NCI-H2107 (cell line): ENCODE measurements around the gene CYP27B1.
"Not testable (repeated sequence)": the region's sequence is repeated elsewhere in the genome, so short reads cannot be mapped to it uniquely, and the experiment has no call there.

Experiments
- DNase-seq: peaks from one replicate; lab custom pipeline; 2025; lab: John Stamatoyannopoulos, UW

CYP27B1 gene

DNA sequence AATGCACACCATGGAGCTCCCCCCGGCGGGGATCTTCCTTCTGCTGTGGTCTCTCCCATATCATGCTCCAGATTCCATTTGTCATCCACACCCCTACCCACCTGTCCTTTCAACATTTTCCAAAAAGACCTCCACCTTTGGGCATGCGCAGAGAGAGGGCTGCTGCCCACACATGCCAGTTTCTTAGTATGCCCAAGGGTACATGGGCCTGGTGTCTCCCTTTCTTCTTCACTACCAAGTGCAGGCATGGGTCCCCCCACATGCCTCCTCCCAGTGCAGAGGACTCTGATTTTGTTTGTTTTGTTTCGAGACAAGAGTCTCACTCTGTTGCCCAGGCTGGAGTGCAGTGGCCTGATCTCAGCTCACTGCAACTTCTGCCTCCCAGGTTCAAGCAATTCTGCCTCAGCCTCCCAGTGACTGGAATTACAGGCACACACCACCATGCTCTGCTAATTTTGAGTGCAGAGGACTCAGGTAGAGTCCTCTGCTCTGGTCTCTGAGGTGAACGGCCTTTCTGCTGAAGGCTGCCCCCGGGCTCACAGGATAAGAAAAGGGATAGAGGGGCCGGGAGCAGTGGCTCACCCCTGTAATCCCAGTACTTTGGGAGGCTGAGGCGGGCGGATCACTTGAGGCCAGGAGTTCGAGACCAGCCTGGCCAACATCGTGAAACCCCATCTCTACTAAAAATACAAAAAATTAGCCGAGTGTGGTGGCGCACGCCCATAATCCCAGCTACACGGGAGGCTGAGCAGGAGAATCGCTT lies 44.9 kb downstream of the CYP27B1 start:
- not testable (repeated sequence) for DNase-seq

DNA sequence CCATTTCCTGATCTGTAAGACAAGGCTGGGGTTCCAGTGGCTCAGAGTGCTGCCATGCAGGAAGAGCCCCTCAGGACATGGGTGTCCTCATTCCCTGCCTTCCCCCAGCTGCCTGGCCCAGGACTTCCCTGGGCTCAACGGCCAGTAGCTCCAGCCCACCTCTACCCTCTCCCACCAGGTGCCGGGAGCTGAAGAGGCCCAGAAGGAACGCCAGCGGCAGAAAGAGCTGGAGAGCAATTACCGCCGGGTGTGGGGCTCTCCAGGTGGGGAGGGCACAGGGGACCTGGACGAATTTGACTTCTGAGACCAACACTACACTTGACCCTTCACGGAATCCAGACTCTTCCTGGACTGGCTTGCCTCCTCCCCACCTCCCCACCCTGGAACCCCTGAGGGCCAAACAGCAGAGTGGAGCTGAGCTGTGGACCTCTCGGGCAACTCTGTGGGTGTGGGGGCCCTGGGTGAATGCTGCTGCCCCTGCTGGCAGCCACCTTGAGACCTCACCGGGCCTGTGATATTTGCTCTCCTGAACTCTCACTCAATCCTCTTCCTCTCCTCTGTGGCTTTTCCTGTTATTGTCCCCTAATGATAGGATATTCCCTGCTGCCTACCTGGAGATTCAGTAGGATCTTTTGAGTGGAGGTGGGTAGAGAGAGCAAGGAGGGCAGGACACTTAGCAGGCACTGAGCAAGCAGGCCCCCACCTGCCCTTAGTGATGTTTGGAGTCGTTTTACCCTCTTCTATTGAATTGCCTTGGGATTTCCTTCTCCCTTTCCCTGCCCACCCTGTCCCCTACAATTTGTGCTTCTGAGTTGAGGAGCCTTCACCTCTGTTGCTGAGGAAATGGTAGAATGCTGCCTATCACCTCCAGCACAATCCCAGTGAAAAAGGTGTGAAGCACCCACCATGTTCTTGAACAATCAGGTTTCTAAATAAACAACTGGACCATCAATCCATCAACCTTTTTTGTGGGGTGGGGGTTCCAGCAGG lies 46.0 kb downstream of the CYP27B1 start:
- no peak for DNase-seq

DNA sequence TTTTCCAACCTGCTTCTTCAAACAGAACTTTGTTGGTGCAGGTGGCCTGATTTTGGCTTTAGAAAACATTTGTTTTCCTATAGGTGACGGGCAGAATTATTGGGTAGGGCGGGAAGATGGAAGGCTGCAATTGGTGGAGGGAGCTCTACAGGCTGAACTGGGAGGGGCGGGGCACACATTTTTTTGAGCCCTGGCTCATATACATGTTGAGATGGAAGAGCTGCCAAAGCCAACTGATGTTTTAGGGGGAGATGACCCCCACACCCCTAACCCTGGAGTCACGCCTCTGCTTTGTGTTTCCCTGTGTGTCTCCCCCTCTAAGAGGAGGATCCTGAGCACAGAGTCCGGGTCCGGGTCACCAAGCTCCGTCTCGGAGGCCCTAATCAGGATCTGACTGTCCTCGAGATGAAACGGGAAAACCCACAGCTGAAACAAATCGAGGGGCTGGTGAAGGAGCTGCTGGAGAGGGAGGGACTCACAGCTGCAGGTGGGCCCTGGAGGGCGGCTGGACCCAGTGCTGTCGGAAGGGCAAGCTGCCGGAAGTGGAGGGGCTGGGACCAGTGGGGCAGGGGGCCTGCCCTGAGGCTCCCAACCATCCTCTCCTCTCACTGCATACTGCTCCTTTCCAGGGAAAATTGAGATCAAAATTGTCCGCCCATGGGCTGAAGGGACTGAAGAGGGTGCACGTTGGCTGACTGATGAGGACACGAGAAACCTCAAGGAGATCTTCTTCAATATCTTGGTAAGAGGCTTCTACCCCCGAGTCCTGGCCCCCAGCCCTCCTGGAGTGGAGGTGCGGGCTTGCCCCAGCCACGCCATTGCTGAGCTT lies 46.9 kb downstream of the CYP27B1 start:
- DNase-seq: no peak

DNA sequence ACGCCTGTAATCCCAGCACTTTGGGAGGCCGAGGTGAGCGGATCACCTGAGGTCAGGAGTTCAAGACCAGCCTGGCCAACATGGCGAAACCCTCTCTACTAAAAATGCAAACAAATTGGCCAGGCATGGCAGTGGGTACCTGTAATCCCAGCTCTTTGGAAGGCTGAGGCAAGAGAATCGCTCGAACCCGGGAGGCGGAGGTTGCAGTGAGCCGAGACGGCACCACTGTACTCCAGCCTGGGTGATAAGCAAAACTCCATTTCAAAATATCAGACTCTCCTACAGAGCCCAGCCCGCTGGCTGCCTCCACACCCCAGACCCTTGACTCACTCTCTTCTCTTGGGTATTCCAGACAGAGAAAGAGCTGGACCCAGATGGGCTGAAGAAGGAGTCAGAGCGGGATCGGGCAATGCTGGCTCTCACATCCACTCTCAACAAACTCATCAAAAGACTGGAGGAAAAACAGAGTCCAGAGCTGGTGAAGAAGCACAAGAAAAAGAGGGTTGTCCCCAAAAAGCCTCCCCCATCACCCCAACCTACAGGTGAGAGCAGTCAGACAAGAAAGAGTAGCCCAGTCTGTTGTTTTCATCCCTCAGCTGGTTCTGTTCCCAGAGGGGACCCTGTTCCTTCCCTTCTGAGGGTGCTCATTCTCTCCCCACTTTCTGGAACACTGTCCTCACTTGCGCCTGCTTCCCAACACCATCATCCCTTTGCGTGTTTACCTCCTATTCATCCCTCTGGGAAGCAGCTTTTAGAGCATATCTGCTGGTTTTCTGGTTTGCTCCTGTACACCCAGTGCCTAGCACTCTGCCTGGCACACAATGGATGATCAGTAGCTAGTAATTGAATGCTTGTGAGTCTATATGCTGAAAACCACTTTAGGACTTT lies 48.0 kb downstream of the CYP27B1 start:
- DNase-seq: no peak

DNA sequence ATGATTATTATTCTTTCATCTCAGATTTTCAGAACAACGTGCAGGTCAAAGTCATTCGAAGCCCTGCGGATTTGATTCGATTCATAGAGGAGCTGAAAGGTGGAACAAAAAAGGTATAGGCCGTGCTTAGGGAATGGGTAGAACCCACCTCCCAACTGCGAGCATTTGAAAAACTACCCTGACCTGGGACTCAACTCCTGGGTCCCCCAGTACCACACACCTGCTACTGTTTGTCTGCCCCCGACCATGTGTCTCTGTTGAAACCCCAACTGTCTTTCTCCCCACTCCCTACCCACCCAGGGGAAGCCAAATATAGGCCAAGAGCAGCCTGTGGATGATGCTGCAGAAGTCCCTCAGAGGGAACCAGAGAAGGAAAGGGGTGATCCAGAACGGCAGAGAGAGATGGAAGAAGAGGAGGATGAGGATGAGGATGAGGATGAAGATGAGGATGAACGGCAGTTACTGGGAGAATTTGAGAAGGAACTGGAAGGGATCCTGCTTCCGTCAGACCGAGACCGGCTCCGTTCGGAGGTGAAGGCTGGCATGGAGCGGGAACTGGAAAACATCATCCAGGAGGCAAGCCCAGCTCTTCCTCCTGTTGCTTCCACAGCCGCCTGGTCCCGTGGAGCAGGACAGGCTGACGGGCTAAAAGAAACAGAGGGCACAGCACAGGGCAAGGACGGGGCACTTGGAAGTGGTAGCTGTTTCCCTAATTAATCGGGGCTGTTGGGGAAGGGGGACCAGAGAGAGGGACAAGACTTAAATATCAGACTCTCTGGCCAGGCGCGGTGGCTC lies 48.8 kb downstream of the CYP27B1 start:
- no peak for DNase-seq

DNA sequence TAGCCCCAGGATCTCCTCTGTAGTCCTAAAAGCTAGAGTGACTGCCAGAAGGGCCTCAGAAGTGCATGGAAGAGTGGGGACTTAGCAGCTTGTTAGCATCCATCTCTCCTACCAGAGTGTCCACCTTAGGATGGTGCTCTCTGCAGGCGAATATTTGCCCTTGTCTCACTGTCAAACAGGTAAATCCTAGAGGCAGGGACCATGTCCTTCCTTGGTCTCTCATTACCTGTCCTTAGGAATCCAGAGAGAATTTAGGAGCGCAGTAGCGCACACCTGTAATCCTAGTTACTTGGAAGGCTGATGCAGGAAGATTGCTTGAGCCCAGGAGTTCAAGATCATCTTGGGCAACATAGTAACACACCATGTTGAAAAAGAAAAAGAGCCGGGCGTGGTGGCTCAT lies 49.7 kb downstream of the CYP27B1 start:
- no peak for DNase-seq

DNA sequence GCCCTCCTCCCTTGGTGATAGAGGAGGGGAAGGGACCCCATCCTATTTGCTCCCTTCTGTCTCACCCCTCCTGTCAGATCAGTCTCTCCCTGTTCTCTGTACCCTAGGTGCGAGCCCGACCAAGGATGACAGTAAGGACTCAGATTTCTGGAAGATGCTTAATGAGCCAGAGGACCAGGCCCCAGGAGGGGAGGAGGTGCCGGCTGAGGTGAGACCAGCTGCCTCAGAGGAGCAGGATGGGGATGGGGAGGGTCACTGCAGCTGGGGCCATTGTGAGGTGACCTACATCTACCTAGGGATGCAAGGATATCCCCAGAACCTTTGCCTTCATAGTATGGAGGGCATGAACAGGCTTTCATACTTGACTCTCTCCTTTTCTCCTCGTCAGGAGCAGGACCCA lies 50.6 kb downstream of the CYP27B1 start:
- DNase-seq: no peak

DNA sequence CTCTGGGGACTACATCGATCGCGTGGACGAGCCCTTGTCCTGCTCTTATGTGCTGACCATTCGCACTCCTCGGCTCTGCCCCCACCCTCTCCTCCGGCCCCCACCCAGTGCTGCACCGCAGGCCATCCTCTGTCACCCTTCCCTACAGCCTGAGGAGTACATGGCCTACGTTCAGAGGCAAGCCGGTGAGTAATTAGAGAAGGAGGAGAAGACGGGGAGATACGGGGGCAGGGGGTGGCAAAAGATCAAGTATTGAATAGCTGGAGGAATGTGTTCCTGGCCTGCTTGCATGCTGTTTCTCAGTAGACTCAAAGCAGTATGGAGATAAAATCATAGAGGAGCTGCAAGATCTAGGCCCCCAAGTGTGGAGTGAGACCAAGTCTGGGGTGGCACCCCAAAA lies 51.1 kb downstream of the CYP27B1 start:
- DNase-seq: no peak

DNA sequence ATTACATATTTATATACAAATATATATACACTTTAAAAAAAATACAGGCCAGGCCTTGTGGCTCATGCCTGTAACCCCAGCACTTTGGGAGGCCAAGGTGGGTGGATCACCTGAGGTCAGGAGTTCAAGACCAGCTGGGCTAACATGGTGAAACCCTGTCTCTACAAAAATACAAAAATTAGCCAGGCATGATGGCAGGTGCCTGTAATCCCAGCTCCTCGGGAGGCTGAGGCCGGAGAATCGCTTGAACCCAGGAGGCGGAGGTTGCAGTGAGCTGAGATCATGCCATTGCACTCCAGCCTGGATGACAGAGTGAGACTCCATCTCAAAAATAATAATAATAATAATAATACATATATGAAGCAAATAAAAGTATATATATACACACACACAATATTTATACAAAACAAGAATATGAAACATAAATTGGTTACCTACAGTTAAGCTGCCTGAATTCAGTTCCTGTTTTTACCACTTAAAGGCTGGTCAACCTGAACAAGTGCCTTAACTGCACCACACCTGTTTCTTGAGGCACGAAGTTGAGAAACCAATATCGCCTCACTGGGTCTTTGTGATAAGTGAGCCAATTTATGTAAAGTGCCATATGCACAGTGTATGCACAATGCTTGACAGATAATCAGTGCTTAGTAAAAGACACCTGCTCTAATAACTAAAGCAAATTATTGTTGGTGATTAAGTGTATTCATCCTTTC lies 51.7 kb downstream of the CYP27B1 start:
- not testable (repeated sequence) for DNase-seq

DNA sequence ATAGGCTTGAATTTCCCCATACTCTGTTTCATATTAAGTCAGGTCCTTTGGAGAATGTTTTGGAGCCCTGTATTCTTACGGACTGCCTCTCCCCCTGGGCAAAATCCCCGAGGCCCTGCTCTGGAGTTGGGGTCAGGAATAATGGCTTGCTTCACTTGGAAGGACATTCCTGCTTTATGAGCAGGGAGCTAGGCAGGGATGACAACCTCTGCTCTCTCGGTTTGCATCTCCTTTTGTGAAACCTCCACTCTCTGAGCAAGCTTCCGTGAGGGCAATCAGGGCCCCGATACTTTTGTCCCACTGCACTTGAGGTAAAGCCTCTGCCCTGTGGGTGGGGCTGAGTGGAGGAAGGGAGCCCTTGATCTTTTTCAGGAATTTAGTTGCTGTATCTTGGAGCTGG lies 53.7 kb downstream of the CYP27B1 start:
- no peak for DNase-seq

DNA sequence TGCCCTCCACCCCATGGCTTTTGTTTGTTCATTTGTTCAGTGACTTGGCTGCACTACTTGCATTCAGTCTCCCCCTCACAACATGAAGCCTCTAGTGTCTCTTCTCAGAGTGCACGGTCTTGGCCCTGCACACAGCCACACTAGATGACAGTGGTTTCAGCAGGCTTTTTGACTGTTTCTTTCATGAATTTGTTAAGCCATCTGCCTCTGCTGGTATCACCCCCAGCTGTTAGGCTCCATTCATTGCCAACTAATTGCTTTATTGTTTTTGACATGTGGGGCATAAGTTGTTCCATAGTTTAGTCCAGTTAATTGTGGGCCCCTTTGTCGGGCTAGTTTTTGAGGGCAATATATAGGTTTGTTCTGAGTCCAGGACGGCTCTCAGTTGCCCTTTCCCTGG lies 54.2 kb downstream of the CYP27B1 start:
- DNase-seq: no peak
